ENCODE data around the gene MAL.

DNA sequence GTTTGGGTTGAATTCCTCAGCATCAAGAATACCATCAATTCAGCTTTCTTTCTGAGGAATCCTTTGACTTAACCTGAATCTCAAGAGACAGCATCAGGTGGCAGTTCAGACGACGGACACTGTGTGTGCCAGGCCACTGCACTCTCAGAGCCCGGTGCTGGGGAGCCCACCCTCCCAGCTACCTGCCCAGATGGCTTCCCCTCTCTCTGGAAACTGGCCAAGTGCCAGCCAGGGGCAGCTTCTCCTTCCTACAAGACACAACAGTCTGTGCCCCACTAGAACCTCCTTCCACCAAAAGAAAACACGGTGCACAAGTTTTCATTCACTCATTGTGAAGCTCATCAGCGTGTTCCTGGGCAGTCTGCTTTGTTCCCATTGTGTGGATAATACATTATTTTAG is 28.5 kb downstream of the MAL start:
- TF ChIP-seq, protein P1, sequence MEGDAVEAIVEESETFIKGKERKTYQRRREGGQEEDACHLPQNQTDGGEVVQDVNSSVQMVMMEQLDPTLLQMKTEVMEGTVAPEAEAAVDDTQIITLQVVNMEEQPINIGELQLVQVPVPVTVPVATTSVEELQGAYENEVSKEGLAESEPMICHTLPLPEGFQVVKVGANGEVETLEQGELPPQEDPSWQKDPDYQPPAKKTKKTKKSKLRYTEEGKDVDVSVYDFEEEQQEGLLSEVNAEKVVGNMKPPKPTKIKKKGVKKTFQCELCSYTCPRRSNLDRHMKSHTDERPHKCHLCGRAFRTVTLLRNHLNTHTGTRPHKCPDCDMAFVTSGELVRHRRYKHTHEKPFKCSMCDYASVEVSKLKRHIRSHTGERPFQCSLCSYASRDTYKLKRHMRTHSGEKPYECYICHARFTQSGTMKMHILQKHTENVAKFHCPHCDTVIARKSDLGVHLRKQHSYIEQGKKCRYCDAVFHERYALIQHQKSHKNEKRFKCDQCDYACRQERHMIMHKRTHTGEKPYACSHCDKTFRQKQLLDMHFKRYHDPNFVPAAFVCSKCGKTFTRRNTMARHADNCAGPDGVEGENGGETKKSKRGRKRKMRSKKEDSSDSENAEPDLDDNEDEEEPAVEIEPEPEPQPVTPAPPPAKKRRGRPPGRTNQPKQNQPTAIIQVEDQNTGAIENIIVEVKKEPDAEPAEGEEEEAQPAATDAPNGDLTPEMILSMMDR (IDR thresholded peaks at IDR 0.05) = no peak
- TF ChIP-seq GATA2 (CRISPR knock-in tag; IDR thresholded peaks at IDR 0.05) (no peak), NFIC (IDR thresholded peaks at IDR 0.05; ENCODE audit: borderline replicate concordance) (no peak), TCF12 (IDR thresholded peaks at IDR 0.05) (no peak), JUND (IDR thresholded peaks at IDR 0.05) (no peak), YY1 (IDR thresholded peaks at IDR 0.05; ENCODE audit: low read depth) (no peak), EP300 (IDR thresholded peaks at IDR 0.05; ENCODE audit: borderline replicate concordance in 1 of 2, low read depth in 1 of 2, low read length in 1 of 2) (no peak)
- TF ChIP-seq, protein P2, sequence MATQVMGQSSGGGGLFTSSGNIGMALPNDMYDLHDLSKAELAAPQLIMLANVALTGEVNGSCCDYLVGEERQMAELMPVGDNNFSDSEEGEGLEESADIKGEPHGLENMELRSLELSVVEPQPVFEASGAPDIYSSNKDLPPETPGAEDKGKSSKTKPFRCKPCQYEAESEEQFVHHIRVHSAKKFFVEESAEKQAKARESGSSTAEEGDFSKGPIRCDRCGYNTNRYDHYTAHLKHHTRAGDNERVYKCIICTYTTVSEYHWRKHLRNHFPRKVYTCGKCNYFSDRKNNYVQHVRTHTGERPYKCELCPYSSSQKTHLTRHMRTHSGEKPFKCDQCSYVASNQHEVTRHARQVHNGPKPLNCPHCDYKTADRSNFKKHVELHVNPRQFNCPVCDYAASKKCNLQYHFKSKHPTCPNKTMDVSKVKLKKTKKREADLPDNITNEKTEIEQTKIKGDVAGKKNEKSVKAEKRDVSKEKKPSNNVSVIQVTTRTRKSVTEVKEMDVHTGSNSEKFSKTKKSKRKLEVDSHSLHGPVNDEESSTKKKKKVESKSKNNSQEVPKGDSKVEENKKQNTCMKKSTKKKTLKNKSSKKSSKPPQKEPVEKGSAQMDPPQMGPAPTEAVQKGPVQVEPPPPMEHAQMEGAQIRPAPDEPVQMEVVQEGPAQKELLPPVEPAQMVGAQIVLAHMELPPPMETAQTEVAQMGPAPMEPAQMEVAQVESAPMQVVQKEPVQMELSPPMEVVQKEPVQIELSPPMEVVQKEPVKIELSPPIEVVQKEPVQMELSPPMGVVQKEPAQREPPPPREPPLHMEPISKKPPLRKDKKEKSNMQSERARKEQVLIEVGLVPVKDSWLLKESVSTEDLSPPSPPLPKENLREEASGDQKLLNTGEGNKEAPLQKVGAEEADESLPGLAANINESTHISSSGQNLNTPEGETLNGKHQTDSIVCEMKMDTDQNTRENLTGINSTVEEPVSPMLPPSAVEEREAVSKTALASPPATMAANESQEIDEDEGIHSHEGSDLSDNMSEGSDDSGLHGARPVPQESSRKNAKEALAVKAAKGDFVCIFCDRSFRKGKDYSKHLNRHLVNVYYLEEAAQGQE (IDR thresholded peaks at IDR 0.05; ENCODE audit: low read depth, low read length) = no peak
- TF ChIP-seq, protein P3, sequence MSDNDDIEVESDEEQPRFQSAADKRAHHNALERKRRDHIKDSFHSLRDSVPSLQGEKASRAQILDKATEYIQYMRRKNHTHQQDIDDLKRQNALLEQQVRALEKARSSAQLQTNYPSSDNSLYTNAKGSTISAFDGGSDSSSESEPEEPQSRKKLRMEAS (IDR thresholded peaks at IDR 0.05; ENCODE audit: low read depth) = no peak

All from SK-N-SH (cell line).